H7 (cell line): ENCODE data around the gene NUP155. TPM values are rescaled to one million over a fixed set of nuclear protein-coding genes. Genes with fewer than 3 reads are reported as not detected.
A peak's percentile ranks its signal among the peaks of the same experiment; 100 is the strongest.

Experiments
- DNase-seq: peaks from one replicate; pipeline ENCODE4 v3.0.0; 2012
- H3K27me3 ChIP-seq: 2 replicates; pipeline ENCODE4 v1.6.0; 2011; ENCODE audit warnings: mild to moderate bottlenecking, low read length; ENCODE audit not compliant: control insufficient read depth, insufficient read depth
- H3K36me3 ChIP-seq: replicated peaks from 2 replicates; pipeline ENCODE4 v1.5.1; 2011; ENCODE audit warnings: low read length; ENCODE audit not compliant: control insufficient read depth, insufficient read depth
- H3K4me3 ChIP-seq: 2 replicates; pipeline ENCODE4 v1.5.1; 2011; ENCODE audit warnings: low read depth, mild to moderate bottlenecking, control low read depth, low read length, moderate library complexity; ENCODE audit not compliant: insufficient read depth
- total RNA-seq: library from RNA; depleted of rRNA; stranded (reverse); fragments of >200 nt; shearing (Covaris generic); gene quantifications from 2 replicates; pipeline ENCODE4 v1.2.3, GENCODE V29; 2014; rRNA removed

NUP155 gene
- total RNA-seq, 1 experiment from 2014 or later: 83.9 TPM

DNA sequence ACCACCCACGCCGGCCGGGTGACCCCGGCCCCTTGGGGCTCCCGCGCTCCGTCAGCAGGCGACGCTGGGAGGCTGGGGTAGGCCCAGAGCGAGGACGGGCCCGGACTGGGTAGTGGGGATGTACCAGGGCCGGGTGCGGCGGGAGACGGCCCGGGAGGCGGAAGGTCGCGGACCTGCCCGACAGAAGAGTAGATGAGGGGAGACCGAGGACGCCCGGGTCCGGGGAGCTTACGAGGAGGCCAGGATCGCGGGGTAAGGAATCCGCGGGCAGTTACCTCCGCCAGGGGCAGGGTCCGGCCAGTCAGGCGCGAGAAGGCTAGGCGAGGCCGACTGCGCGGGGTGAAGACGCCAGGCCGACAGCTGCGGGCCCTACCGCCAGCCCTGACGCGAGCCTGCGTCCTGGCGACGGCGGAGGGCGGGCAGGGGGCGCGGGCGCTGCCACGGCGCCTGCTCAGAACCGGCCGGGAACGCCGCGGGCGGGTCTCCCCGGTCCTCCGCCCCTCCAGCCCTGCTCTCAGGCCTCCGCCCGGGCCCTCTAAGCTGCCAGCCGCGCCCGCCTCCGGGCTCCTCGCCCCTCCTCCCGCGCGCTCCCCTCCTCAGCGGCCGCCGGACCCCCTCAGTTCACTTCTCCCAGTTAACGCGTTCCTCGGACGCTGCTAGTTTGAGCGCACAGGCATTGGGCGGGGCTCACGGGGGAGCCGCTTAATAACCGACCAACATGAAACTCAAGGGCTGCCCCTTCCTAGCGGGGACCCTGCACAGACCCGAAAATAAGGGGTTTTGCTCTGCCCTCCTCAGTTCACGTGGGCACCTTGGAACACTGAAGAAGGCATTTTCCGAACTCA is 121.7 kb downstream of the NUP155 start, which contains the start of gene CPLANE1:
Gene CPLANE1, minus strand, starts transcription at position 407 of the 845 bp plus-strand sequence. CDS start 1,678 bp downstream, outside the sequence.
- no peaks in the 10 kb centered on the region; the same call in 1 of the 2 replicates for H3K27me3 ChIP-seq
- H3K4me3 ChIP-seq: peak within 1 kb of the TSS; percentile 81
- DNase-seq: peak; percentile 93
- no peaks in the 10 kb centered on the region for H3K36me3 ChIP-seq

DNA sequence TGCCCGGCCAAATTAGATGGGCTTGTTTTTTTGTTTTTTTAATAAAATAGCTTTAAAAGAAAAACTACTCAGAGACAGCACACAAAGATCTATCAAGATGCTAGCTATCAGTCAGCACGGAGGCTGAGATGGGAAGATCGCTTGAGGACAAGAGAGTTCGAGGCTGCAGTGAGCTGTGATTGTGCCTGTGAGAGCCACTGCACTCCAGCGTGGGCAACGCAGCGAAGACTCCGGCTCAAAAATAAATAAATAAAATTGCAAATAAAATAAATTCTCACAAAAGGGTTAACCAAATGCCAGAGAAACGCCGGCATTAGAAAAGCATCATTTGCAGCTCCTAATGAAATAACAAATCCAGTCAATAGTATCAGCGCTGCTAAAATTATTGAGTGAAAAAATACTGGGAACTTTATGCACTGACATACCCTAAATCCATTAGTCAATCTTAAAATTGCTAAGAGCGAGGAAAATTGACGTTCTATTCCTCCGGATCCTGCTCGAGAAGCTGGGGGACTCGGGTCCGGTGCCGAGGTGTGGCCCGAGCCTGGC is 122.4 kb downstream of the NUP155 start:
- Histone ChIP-seq H3K4me3 (peak overlapping the region; percentile 81), H3K36me3 (no peaks in the 10 kb centered on the region), H3K27me3 (no peaks in the 10 kb centered on the region; the same call in 1 of the 2 replicates)
- DNase-seq: no peak

DNA sequence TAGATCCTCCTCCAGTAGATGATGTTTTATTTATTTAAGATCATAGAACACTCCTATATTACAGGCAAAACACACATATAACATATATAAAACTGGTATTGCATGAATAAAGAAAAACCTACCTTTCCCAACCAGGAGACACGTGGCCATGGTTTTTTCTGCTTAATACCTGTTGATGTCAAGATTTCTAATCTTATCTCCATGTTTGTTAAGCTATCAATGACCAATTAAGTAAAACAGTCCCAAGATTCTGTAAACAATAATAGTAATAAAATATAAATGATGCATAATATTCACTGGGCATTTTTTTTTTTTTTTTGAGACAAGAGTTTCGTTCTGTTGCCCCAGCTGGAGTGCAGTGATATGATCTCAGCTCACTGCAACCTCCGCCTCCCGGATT is 123.4 kb downstream of the NUP155 start:
- Histone ChIP-seq H3K27me3 (no peaks in the 10 kb centered on the region; the same call in 1 of the 2 replicates), H3K4me3 (no peak overlapping the region), H3K36me3 (no peaks in the 10 kb centered on the region)
- no peak for DNase-seq

DNA sequence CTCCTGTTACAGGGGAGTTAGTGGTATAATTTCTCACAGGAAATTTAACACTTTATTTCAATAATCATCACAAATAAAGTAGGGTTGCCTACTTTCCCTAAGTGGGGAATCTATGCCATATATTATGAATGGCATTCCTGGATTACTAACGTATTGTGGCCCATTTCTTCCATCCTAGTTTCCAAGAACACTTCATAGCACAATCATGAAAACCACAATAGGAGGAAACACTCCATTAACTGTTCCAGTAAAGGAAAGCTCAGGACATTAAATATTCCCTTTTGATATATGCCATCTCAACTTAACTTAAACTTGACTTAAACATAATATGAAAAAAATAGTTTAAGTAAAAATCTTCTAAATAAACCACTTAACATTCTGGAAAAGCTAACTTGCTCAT is 123.9 kb downstream of the NUP155 start:
- H3K27me3 ChIP-seq: no peaks in the 10 kb centered on the region; the same call in 1 of the 2 replicates
- H3K4me3 ChIP-seq: no peak overlapping the region
- no peak for DNase-seq
- no peaks in the 10 kb centered on the region for H3K36me3 ChIP-seq

Other genes with a start within 250 kb of the NUP155 start
- gene CPLANE1, start 121.7 kb downstream of the NUP155 start, total RNA-seq: 3.1 and 4.6 TPM in 2 replicates
- 28.0 and 34.7 TPM in 2 replicates for gene WDR70, start 8.2 kb upstream of the NUP155 start, total RNA-seq